ENCODE results near the gene TVP23A.
"Not testable (repeated sequence)": the region's sequence is repeated elsewhere in the genome, so short reads cannot be mapped to it uniquely, and the experiment has no call there.

TVP23A gene

DNA sequence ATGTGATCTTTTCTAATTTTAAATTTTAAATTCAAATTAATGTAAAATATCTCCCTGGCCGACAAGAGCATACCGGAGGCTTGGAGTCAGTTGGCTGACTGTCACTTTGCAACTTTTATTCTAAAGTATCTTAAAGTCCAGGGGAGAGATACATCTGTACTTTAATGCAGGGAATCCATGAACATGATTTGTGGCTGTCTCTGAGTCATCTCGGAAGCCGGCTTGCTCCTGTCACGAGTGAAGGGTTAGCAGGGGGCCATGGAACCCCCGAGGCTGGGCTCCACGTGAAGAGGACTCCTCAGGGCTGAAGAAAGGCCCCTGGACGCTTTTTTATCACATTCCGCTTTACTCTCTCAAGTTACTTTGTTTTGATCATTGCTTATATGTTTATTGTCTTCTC is 13.3 kb downstream of the TVP23A start:
- in situ Hi-C loops (cut with HindIII; ENCODE audit: low sequenced_read_pairs) = no loop called here

GRCh38 chr16:10799736-10800135 is 18.9 kb downstream of the TVP23A start:
- in situ Hi-C loops (cut with HindIII; ENCODE audit: low sequenced_read_pairs) = no loop called here
- no peak overlapping the region for H3K4me3 ChIP-seq (ENCODE audit: low read depth, low read length)
- DNase-seq (ENCODE audit: low read depth) = no peak
- TF ChIP-seq, protein P1, sequence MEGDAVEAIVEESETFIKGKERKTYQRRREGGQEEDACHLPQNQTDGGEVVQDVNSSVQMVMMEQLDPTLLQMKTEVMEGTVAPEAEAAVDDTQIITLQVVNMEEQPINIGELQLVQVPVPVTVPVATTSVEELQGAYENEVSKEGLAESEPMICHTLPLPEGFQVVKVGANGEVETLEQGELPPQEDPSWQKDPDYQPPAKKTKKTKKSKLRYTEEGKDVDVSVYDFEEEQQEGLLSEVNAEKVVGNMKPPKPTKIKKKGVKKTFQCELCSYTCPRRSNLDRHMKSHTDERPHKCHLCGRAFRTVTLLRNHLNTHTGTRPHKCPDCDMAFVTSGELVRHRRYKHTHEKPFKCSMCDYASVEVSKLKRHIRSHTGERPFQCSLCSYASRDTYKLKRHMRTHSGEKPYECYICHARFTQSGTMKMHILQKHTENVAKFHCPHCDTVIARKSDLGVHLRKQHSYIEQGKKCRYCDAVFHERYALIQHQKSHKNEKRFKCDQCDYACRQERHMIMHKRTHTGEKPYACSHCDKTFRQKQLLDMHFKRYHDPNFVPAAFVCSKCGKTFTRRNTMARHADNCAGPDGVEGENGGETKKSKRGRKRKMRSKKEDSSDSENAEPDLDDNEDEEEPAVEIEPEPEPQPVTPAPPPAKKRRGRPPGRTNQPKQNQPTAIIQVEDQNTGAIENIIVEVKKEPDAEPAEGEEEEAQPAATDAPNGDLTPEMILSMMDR (IDR thresholded peaks at IDR 0.05; ENCODE audit: low read depth, low read length, missing control alignments) = no peak

More for the DNA sequence above, 13.3 kb downstream of the TVP23A start:
- H3K4me3 ChIP-seq (ENCODE audit: low read depth, low read length) = no peak overlapping the region
- TF ChIP-seq, protein P1 (IDR thresholded peaks at IDR 0.05; ENCODE audit: low read depth, low read length, missing control alignments) = no peak
- no peak for DNase-seq (ENCODE audit: low read depth)

GRCh38 chr16:10791048-10791447 is 27.5 kb downstream of the TVP23A start:
- no peak overlapping the region for H3K4me3 ChIP-seq (ENCODE audit: low read depth, low read length)
- TF ChIP-seq, protein P1 (IDR thresholded peaks at IDR 0.05; ENCODE audit: low read depth, low read length, missing control alignments) = no peak
- in situ Hi-C loops (cut with HindIII; ENCODE audit: low sequenced_read_pairs) = no loop called here
- DNase-seq (ENCODE audit: low read depth) = no peak

- in situ Hi-C loops (cut with HindIII; ENCODE audit: low sequenced_read_pairs); DNase-seq (ENCODE audit: low read depth); H3K4me3 ChIP-seq (ENCODE audit: low read depth, low read length): not testable (repeated sequence)
These were observed 30.0 kb downstream of the TVP23A start for GRCh38 chr16:10788630-10789029.

DNA sequence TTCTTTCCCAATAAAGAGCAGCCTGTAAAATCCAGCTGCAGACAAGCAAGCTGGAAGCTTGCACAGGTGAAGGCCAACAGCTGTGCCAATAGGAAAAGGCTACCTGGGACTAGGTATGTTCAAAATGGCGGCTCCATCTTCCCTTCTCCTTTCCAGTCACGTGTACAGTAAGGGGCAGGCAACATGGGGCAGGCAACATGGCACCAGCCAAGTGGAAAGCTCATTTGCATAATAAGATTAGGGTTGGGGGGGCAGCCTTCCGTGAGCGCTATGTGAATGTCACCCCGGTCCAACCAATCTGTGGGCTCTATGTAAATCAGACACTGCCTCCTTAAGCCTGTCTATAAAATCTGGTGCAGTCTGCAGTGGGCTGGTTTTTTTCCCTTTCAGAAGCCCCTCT is 31.3 kb downstream of the TVP23A start:
- in situ Hi-C loops (cut with HindIII; ENCODE audit: low sequenced_read_pairs) = no loop called here
- H3K4me3 ChIP-seq (ENCODE audit: low read depth, low read length) = no peak overlapping the region
- DNase-seq (ENCODE audit: low read depth) = no peak
- TF ChIP-seq, protein P1 (IDR thresholded peaks at IDR 0.05; ENCODE audit: low read depth, low read length, missing control alignments) = no peak

GRCh38 chr16:10782628-10783027 is 36.0 kb downstream of the TVP23A start:
- in situ Hi-C loops (cut with HindIII; ENCODE audit: low sequenced_read_pairs) = no loop called here
- TF ChIP-seq, protein P1 (IDR thresholded peaks at IDR 0.05; ENCODE audit: low read depth, low read length, missing control alignments) = no peak
- DNase-seq (ENCODE audit: low read depth) = no peak
- no peak overlapping the region for H3K4me3 ChIP-seq (ENCODE audit: low read depth, low read length)

- TF ChIP-seq, protein P1 (IDR thresholded peaks at IDR 0.05; ENCODE audit: low read depth, low read length, missing control alignments) = no peak
- in situ Hi-C loops (cut with HindIII; ENCODE audit: low sequenced_read_pairs) = no loop called here
- no peak overlapping the region for H3K4me3 ChIP-seq (ENCODE audit: low read depth, low read length)
- no peak for DNase-seq (ENCODE audit: low read depth)
These were observed 38.0 kb downstream of the TVP23A start for GRCh38 chr16:10780628-10781027.

DNA sequence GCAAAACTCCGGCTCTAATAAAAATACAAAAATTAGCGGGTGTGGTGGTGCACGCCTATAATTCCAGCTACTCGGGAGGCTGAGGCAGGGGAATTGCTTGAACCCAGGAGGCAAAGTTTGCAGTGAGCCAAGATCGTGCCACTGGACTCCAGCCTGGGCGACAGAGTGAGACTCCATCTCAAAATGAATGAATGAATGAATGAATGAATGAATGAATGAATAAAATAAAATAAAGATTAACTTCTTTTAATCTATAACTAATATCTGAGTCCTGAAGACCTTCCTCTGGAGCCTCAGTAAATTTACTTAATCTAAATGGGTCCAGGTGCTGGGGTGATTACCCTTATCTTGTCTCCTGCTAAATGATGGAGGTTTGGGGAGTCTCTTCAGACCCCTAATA is 38.7 kb downstream of the TVP23A start:
- in situ Hi-C loops (cut with HindIII; ENCODE audit: low sequenced_read_pairs) = not testable (repeated sequence)

More for the DNA sequence above, 38.7 kb downstream of the TVP23A start:
- DNase-seq (ENCODE audit: low read depth); H3K4me3 ChIP-seq (ENCODE audit: low read depth, low read length): not testable (repeated sequence)
